Measurements from ENCODE around the gene FOXI3. TPM values are rescaled to one million over a fixed set of nuclear protein-coding genes. Genes with fewer than 3 reads are reported as not detected.

The FOXI3 gene
- total and polyA plus RNA-seq, 2 experiments from 2014 or later, result 0.71 to 13.3 TPM

DNA sequence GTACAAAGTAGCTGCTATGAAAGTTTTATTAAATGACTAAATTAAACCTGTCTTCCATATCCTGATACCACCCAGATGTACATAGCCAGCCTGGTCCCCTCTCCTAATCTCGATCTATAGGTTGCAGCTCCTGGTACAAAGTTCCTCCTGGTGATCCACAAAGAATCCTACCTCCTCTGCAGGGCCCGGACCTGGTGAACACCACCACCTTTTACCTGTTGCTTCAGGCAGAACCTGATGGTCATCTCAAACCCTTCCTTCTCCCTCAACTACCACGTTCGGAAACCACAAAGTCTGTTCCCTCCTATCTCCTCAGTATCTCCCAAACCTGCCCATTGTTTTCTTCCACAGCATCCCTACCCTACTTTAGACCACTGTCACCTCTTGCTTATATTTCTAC is 15.5 kb downstream of the FOXI3 start:
- H4K20me1 ChIP-seq (replicated peaks; ENCODE audit: insufficient read depth), result no peaks in the 10 kb centered on the region
- no peaks in the 10 kb centered on the region for H3K79me2 ChIP-seq (replicated peaks; ENCODE audit: insufficient read depth)
- H3K27me3 ChIP-seq (ENCODE audit: insufficient read depth), result no peaks in the 10 kb centered on the region
- Mint-ChIP-seq H3K4me1 (peaks cover 11% of the 10 kb centered on the region), H3K36me3 (ENCODE audit: low read depth) (no peaks in the 10 kb centered on the region), H3K4me3 (no peak overlapping the region), H3K9me3 (no peaks in the 10 kb centered on the region; the same call in 2 of the 3 replicates), H3K27me3 (ENCODE audit: insufficient read depth, low read depth, poor library complexity) (peaks cover 4% of the 10 kb centered on the region), H3K27ac (no peak overlapping the region)
- ATAC-seq (no peak), DNase-seq (ENCODE audit: low spot score) (no peak)
- no peaks in the 10 kb centered on the region for H3K36me3 ChIP-seq (ENCODE audit: insufficient read depth)
- no peaks in the 10 kb centered on the region; the same call in 1 of the 2 replicates for H3F3A ChIP-seq (replicated peaks; ENCODE audit: low read depth)
- H3K4me2 ChIP-seq, result no peak overlapping the region
- H3K9me2 ChIP-seq (ENCODE audit: insufficient read depth), result no peaks in the 10 kb centered on the region
- H3K27ac ChIP-seq (ENCODE audit: low read depth), result no peak overlapping the region
- no peak overlapping the region for H2AFZ ChIP-seq
- H3K4me3 ChIP-seq, result no peak overlapping the region
- H3K4me1 ChIP-seq (ENCODE audit: insufficient read depth), result peaks cover 6% of the 10 kb centered on the region
- TF ChIP-seq POLR2AphosphoS5 (IDR thresholded peaks at IDR 0.05; ENCODE audit: low read depth), result no peak
- TF ChIP-seq ZNF331 (CRISPR knock-in tag; IDR thresholded peaks at IDR 0.05; ENCODE audit: low read depth), result no peak
- TF ChIP-seq EZH2 (IDR thresholded peaks at IDR 0.05; ENCODE audit: low read depth, unreplicated experiment), result no peak
- TF ChIP-seq ZNF462 (CRISPR knock-in tag; IDR thresholded peaks at IDR 0.05), result no peak
- TF ChIP-seq, protein P1, sequence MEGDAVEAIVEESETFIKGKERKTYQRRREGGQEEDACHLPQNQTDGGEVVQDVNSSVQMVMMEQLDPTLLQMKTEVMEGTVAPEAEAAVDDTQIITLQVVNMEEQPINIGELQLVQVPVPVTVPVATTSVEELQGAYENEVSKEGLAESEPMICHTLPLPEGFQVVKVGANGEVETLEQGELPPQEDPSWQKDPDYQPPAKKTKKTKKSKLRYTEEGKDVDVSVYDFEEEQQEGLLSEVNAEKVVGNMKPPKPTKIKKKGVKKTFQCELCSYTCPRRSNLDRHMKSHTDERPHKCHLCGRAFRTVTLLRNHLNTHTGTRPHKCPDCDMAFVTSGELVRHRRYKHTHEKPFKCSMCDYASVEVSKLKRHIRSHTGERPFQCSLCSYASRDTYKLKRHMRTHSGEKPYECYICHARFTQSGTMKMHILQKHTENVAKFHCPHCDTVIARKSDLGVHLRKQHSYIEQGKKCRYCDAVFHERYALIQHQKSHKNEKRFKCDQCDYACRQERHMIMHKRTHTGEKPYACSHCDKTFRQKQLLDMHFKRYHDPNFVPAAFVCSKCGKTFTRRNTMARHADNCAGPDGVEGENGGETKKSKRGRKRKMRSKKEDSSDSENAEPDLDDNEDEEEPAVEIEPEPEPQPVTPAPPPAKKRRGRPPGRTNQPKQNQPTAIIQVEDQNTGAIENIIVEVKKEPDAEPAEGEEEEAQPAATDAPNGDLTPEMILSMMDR (conservative IDR thresholded peaks at IDR 0.05; ENCODE audit: low read depth in 2 of 2), result no peak
- no peak for TF ChIP-seq STAT1 (IDR thresholded peaks at IDR 0.05; ENCODE audit: unreplicated experiment)
- no peak for TF ChIP-seq NANOG (IDR thresholded peaks at IDR 0.05; ENCODE audit: borderline replicate concordance)
- TF ChIP-seq ZNF114 (CRISPR knock-in tag; IDR thresholded peaks at IDR 0.05), result no peak

Measured in GM23338 (cell line).